Parathyroid adenoma (tissue), 2 donors: ENCODE measurements around the gene FAM43B.
"Not testable (repeated sequence)": the region's sequence is repeated elsewhere in the genome, so short reads cannot be mapped to it uniquely, and the experiment has no call there.

Experiments
- H2AFZ ChIP-seq: fragments of 300-600 bp; sonication (generic); one replicate; pipeline ENCODE4 v1.7.0; 2017; ENCODE audit warnings: antibody characterized with exemption, mild to moderate bottlenecking
- H3K27ac ChIP-seq: fragments of 300-600 bp; sonication (generic); one replicate; pipeline ENCODE4 v1.7.0; 2017
- H3K27me3 ChIP-seq: fragments of 300-600 bp; sonication (generic); one replicate; pipeline ENCODE4 v1.7.0; 2017; ENCODE audit warnings: low read length; ENCODE audit not compliant: control insufficient read depth, insufficient read depth
- H3K36me3 ChIP-seq: fragments of 300-600 bp; sonication (generic); one replicate; pipeline ENCODE4 v1.7.0; 2017; ENCODE audit warnings: low read length; ENCODE audit not compliant: control insufficient read depth, insufficient read depth
- H3K4me1 ChIP-seq: fragments of 300-600 bp; sonication (generic); one replicate; pipeline ENCODE4 v1.7.0; 2017; ENCODE audit warnings: control low read depth
- H3K4me2 ChIP-seq: fragments of 300-600 bp; sonication (generic); one replicate; pipeline ENCODE4 v1.7.0; 2017; ENCODE audit warnings: low read length
- H3K4me3 ChIP-seq: fragments of 300-600 bp; sonication (generic); one replicate; pipeline ENCODE4 v1.7.0; 2017; ENCODE audit warnings: low read depth, low read length
- H3K79me2 ChIP-seq: fragments of 300-600 bp; sonication (generic); one replicate; pipeline ENCODE4 v1.7.0; 2017; ENCODE audit warnings: control low read depth
- H3K9ac ChIP-seq: fragments of 300-600 bp; sonication (generic); one replicate; pipeline ENCODE4 v1.7.0; 2017; ENCODE audit warnings: mild to moderate bottlenecking
- H3K9me3 ChIP-seq: fragments of 300-600 bp; sonication (generic); one replicate; pipeline ENCODE4 v1.7.0; 2017; ENCODE audit warnings: low read length; ENCODE audit not compliant: control insufficient read depth
- TF ChIP-seq, protein P1 (sequence below): fragments of 300-600 bp; sonication (generic); IDR thresholded peaks from one replicate; pipeline ENCODE4 v1.7.0; 2017; ENCODE audit warnings: antibody characterized with exemption, mild to moderate bottlenecking
- donor health status: primary hyperparathyroidism.

The FAM43B gene

DNA sequence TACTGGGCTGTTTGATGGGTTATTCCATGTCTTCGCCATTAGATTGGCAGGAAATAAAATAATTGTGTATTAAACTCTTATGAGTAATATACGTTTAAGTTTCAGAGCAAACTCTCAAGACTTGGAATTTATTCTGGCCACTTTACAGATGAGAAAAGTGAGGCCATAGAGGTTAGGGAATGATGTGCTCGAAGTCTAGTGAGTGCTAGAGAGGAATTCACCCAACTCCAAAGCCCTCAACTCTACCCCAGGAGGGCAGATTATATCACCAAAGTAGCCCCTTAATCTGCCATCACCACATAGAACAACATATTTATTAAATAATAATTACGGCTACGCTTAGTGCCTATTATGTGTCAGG, 44.0 kb upstream of the FAM43B start:
- Histone ChIP-seq H2AFZ (peak overlapping the region; percentile 93), H3K4me3 (peak overlapping the region; percentile 96), H3K4me1 (peaks cover 3% of the 10 kb centered on the region), H3K27ac (peak overlapping the region; percentile 85), H3K4me2 (peak overlapping the region; percentile 97), H3K9ac (no peak overlapping the region), H3K9me3 (no peaks in the 10 kb centered on the region), H3K36me3 (no peaks in the 10 kb centered on the region), H3K79me2 (peaks cover 14% of the 10 kb centered on the region), H3K27me3 (no peaks in the 10 kb centered on the region)
- TF ChIP-seq, protein P1, sequence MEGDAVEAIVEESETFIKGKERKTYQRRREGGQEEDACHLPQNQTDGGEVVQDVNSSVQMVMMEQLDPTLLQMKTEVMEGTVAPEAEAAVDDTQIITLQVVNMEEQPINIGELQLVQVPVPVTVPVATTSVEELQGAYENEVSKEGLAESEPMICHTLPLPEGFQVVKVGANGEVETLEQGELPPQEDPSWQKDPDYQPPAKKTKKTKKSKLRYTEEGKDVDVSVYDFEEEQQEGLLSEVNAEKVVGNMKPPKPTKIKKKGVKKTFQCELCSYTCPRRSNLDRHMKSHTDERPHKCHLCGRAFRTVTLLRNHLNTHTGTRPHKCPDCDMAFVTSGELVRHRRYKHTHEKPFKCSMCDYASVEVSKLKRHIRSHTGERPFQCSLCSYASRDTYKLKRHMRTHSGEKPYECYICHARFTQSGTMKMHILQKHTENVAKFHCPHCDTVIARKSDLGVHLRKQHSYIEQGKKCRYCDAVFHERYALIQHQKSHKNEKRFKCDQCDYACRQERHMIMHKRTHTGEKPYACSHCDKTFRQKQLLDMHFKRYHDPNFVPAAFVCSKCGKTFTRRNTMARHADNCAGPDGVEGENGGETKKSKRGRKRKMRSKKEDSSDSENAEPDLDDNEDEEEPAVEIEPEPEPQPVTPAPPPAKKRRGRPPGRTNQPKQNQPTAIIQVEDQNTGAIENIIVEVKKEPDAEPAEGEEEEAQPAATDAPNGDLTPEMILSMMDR = no peak

DNA sequence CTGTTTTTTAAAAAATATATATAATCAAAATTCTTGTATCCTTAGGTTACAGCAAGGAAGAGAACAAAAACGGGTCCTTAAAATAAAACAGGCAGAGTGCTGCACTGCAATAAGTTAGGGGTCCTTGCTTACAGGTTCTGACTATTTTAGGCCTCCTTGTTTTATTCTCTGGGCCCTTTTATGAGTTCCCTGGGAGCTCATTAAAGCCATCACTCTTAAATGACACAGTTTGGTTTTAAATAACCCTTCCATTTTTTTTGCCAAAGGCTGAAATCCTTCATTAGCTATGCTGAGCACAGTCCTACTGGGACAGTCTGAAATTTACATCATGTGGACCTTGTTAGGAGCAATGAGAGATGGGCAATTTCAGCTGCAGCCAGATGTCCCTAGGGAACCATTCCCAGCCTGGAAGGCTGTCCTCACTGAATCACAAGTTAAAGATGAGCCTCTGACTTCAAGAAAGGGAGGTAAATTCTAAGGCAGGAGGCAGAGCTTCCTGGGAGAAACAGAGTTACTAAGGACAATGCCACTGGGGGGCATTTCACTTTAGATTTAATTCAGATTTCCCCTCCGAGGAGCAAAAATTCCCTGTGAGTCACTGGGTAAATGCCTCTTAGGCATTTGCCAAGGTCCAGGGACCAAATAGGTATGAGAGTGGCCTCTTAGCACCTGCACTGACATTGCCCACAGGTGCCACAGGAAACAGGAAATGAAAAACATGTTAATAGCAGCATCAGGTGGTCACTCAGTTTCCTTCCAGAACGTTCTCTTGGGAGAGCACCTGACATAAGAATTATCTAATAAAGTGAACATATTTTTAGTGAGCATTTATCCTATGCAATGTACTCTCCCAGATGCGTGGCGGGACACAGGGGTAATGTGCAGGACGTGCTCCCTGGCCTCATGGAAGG, 40.6 kb upstream of the FAM43B start:
- TF ChIP-seq, protein P1 = no peak
- Histone ChIP-seq H3K4me1 (no peaks in the 10 kb centered on the region), H3K36me3 (no peaks in the 10 kb centered on the region), H3K79me2 (peaks cover 5% of the 10 kb centered on the region), H3K27me3 (no peaks in the 10 kb centered on the region), H2AFZ (no peak overlapping the region), H3K4me2 (no peak overlapping the region), H3K9ac (no peak overlapping the region), H3K4me3 (no peak overlapping the region), H3K9me3 (no peaks in the 10 kb centered on the region), H3K27ac (no peak overlapping the region)

DNA sequence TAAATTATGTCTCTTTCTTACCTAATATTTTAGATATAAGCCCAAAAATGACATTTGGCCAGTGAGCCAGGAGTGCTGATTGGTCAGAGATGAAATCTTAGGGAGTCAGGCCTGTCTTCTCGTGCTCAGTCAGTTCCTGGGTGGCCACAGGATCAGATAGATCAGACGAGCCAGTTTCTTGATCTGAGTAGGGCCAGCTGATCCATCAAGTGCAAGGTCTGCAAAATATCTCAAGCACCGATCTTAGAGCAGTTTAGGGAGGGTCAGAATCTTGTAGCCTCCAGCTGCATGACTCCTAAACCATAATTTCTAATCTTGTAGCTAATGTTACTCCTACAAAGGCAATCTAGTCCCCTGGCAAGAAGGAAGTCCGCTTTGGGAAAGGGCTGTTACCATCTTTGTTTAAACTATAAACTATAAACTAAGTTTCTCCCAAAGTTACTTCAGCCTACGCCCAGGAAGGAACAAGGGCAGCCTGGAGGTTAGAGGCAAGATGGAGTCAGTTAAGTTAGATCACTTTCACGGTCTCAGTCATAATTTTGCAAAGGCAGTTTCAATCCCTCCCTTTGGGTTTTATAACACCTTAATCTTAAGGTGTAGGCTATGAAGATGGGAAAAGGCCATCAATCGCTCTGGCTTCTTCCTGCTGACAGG, 32.6 kb upstream of the FAM43B start:
- not testable (repeated sequence) for H3K9ac ChIP-seq, H3K27ac ChIP-seq, H3K4me1 ChIP-seq, H3K4me3 ChIP-seq, H3K79me2 ChIP-seq, H3K9me3 ChIP-seq, H3K36me3 ChIP-seq, H3K27me3 ChIP-seq, H3K4me2 ChIP-seq
- peak overlapping the region; percentile 38 for H2AFZ ChIP-seq

DNA sequence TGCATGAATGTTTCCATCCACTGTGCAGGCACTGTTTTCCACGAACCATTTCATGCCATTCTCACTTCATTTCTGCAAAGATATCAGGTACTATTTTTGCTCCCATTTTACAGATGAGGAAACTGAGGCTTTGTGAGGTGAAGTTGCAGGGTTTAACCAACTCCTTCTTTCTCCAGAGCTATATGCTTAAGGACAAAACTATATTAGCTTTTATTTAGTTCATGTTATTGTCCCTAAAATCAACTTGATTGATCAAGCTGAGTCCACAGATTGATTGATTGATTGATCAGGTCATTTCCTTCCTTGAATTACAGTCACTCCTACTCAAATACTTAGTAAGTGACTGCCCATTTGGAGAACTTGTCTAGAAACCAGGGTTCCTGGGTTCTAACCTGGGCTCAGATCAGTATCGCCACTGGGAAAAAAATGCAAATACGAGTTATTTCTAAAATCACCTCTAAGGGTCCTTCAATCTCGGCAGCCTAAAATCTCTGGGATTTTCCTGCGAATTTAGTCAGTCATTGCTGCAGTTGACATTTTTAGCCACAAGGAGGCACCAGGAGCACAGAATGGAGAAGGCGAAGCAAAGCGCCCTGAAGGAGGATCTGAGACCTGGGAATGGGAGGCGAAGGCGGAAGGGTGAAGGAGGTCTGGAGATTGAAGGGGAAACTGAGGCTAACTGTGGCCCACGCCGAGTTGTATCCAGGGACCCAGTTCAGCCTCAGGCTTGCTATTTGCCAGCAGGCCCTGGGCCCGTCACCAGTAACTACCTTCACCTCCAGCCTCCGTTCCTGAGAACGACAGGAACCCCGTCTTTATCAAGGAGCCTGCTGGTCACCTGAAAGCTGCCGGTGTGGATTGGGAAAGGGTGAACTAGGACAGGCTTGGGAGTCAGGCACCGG, 30.2 kb upstream of the FAM43B start:
- H3K27ac ChIP-seq = no peak overlapping the region
- H3K9me3 ChIP-seq = no peaks in the 10 kb centered on the region
- H3K27me3 ChIP-seq = no peaks in the 10 kb centered on the region
- peak overlapping the region; percentile 23 for H3K4me2 ChIP-seq
- TF ChIP-seq, protein P1 = peak; percentile 84
- H3K4me3 ChIP-seq = no peak overlapping the region
- no peaks in the 10 kb centered on the region for H3K4me1 ChIP-seq
- H3K79me2 ChIP-seq = no peaks in the 10 kb centered on the region
- no peak overlapping the region for H2AFZ ChIP-seq
- no peaks in the 10 kb centered on the region for H3K36me3 ChIP-seq
- H3K9ac ChIP-seq = no peak overlapping the region

DNA sequence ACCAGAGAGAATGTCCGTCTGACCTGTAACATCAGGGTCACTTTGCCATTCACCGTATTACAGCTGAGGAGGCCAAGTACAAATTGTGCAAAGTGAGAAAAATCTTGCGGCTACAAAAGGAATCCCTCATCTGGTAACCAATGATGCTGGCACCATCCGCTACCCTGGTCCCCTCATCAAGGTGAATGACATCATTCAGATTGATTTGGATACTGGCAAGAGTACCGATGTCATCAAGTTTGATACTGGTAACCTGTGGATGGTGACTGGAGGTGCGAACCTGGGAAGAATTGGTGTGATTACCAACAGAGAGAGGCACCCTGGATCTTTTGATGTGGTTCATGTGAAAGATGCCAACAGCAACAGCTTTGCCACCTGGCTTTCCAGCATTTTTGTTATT, 26.1 kb upstream of the FAM43B start:
- no peaks in the 10 kb centered on the region for H3K79me2 ChIP-seq
- no peak overlapping the region for H2AFZ ChIP-seq
- H3K27ac ChIP-seq = no peak overlapping the region
- TF ChIP-seq, protein P1 = no peak
- no peaks in the 10 kb centered on the region for H3K36me3 ChIP-seq
- H3K4me3 ChIP-seq = no peak overlapping the region
- H3K9ac ChIP-seq = no peak overlapping the region
- no peak overlapping the region for H3K4me2 ChIP-seq
- H3K4me1 ChIP-seq = no peaks in the 10 kb centered on the region
- H3K27me3 ChIP-seq = no peaks in the 10 kb centered on the region
- H3K9me3 ChIP-seq = no peaks in the 10 kb centered on the region
